Measurements from ENCODE around the gene RTF2. TPM values are rescaled to one million over a fixed set of nuclear protein-coding genes. Genes with fewer than 3 reads are reported as not detected.

Gene RTF2
- total and polyA plus RNA-seq, 2 experiments from 2014 or later = 28.2 to 53.7 TPM

- TF ChIP-seq CTCF (conservative IDR thresholded peaks at IDR 0.05; ENCODE audit: low read depth in 2 of 2) = no peak
- TF ChIP-seq EZH2 (IDR thresholded peaks at IDR 0.05; ENCODE audit: low read depth, unreplicated experiment) = no peak
- no peak for TF ChIP-seq ETS1 (IDR thresholded peaks at IDR 0.05)
- TF ChIP-seq STAT1 (IDR thresholded peaks at IDR 0.05; ENCODE audit: unreplicated experiment) = no peak
- TF ChIP-seq EZH2phosphoT487 (IDR thresholded peaks at IDR 0.05; ENCODE audit: unreplicated experiment) = no peak
Observed at GRCh38 chr20:56537997-56538396, 69.6 kb downstream of the RTF2 start (continued).

- H3K4me1 Mint-ChIP-seq = no peaks in the 10 kb centered on the region
- Histone ChIP-seq H3K27me3 (ENCODE audit: insufficient read depth) (no peaks in the 10 kb centered on the region), H3K4me2 (no peak overlapping the region), H3K79me2 (replicated peaks; ENCODE audit: insufficient read depth) (no peaks in the 10 kb centered on the region), H3K9me2 (ENCODE audit: insufficient read depth) (no peaks in the 10 kb centered on the region), H3K4me1 (ENCODE audit: insufficient read depth) (no peaks in the 10 kb centered on the region), H3K36me3 (ENCODE audit: insufficient read depth) (no peaks in the 10 kb centered on the region), H3K27ac (ENCODE audit: low read depth) (no peak overlapping the region), H3F3A (replicated peaks; ENCODE audit: low read depth) (no peaks in the 10 kb centered on the region), H3K4me3 (no peak overlapping the region), H4K20me1 (replicated peaks; ENCODE audit: insufficient read depth) (no peaks in the 10 kb centered on the region), H2AFZ (no peak overlapping the region)
- DNase-seq (ENCODE audit: low spot score) (no peak), ATAC-seq (no peak)
- no peaks in the 10 kb centered on the region for H3K9me3 Mint-ChIP-seq
- H3K36me3 Mint-ChIP-seq (ENCODE audit: low read depth) = no peaks in the 10 kb centered on the region
- H3K27me3 Mint-ChIP-seq (ENCODE audit: insufficient read depth, low read depth, poor library complexity) = no peaks in the 10 kb centered on the region
- H3K27ac Mint-ChIP-seq = no peak overlapping the region
- no peak overlapping the region for H3K4me3 Mint-ChIP-seq
- no peak for TF ChIP-seq CREB1 (CRISPR knock-in tag; IDR thresholded peaks at IDR 0.05; ENCODE audit: low read depth)
- no peak for TF ChIP-seq EZH2phosphoT487 (IDR thresholded peaks at IDR 0.05; ENCODE audit: unreplicated experiment)
- no peak for TF ChIP-seq POLR2AphosphoS5 (IDR thresholded peaks at IDR 0.05; ENCODE audit: low read depth)
- no peak for TF ChIP-seq ZNF114 (CRISPR knock-in tag; IDR thresholded peaks at IDR 0.05)
- TF ChIP-seq CTCF (conservative IDR thresholded peaks at IDR 0.05; ENCODE audit: low read depth in 2 of 2) = no peak
- no peak for TF ChIP-seq REST (IDR thresholded peaks at IDR 0.05; ENCODE audit: unreplicated experiment)
- no peak for TF ChIP-seq ZNF462 (CRISPR knock-in tag; IDR thresholded peaks at IDR 0.05)
Observed at GRCh38 chr20:56540415-56540814, 72.0 kb downstream of the RTF2 start.
